Kidney (tissue), 14 donors: ENCODE results near the gene ZNF385C. TPM values are rescaled to one million over a fixed set of nuclear protein-coding genes. Genes with fewer than 3 reads are reported as not detected.
A peak's percentile ranks its signal among the peaks of the same experiment; 100 is the strongest.

Experiments
- DNase-seq, 5 donors: peaks; one replicate each; pipeline ENCODE4 v3.0.0-alpha.2; 2013 to 2020
- FAIRE-seq: peaks from 2 replicates; lab custom pipeline; 2012; peaks lifted over from hg19 to GRCh38; lab: Jason Lieb, UNC
- H3K27ac ChIP-seq, 2 donors: one replicate each; pipeline ENCODE4 v1.7.0; 2013; ENCODE audit warnings: low read depth in 2 of 2, low read length in 2 of 2, inconsistent platforms in 1 of 2
- H3K27me3 ChIP-seq: one replicate; pipeline ENCODE4 v1.7.1; 2013; ENCODE audit warnings: low read length, inconsistent platforms; ENCODE audit not compliant: control insufficient read depth, insufficient read depth
- H3K36me3 ChIP-seq, 3 donors: one replicate each; pipeline versions ENCODE4 v1.7.0 to v1.7.1; 2013; ENCODE audit warnings: low read length in 3 of 3, control low read depth in 1 of 3, inconsistent platforms in 1 of 3; ENCODE audit not compliant: insufficient read depth in 3 of 3, control insufficient read depth in 2 of 3
- H3K4me1 ChIP-seq, 3 donors: one replicate each; pipeline versions ENCODE4 v1.7.0 to v1.7.1; 2013; ENCODE audit warnings: low read length in 3 of 3, inconsistent platforms in 1 of 3, low read depth in 1 of 3; ENCODE audit not compliant: control insufficient read depth in 2 of 3, insufficient read depth in 2 of 3
- H3K4me3 ChIP-seq, 3 donors: one replicate each; pipeline versions ENCODE4 v1.7.0 to v1.8.1; 2013; ENCODE audit warnings: low read length in 3 of 3, control low read depth in 1 of 3, inconsistent platforms in 1 of 3
- H3K9ac ChIP-seq, 3 donors: one replicate each; pipeline versions ENCODE4 v1.7.0 to v1.7.1; 2013; ENCODE audit warnings: low read length in 3 of 3, control low read depth in 1 of 3, inconsistent platforms in 1 of 3
- H3K9me3 ChIP-seq, 3 donors: one replicate each; pipeline versions ENCODE4 v1.7.0 to v1.7.1; 2013; ENCODE audit warnings: low read length in 3 of 3, control low read depth in 1 of 3, inconsistent platforms in 1 of 3; ENCODE audit not compliant: control insufficient read depth in 2 of 3, insufficient read depth in 1 of 3
- intact Hi-C: fragments of 100-400 bp; cut with DNase I; formaldehyde crosslinking; loops from one replicate; pipeline ENCODE4 v1.11.1; 2022
- polyA plus RNA-seq: library from polyadenylated mRNA; stranded (reverse); fragments of 350-450 nt; fragmentation: Illumina TruSeq; extraction: RNeasy Lipid Tissue Mini Kit (QIAGEN cat#74804); gene quantifications from one replicate; pipeline ENCODE4 v1.2.3, GENCODE V29; 2014; ENCODE audit warnings: low read depth, low replicate concordance; ENCODE audit not compliant: insufficient read depth
- total RNA-seq: library from RNA; stranded (reverse); fragmentation: NEBNext Ultra II Directional; extraction: Animal tissue kit (Norgen Biotek cat#: 25700); gene quantifications from one replicate; pipeline ENCODE4 v1.2.1, GENCODE V29; 2021
- TF ChIP-seq, protein P1 (sequence below): IDR thresholded peaks from 3 replicates; pipeline ENCODE4 v1.5.1; 2012; ENCODE audit warnings: mild to moderate bottlenecking, moderate library complexity, borderline replicate concordance; ENCODE audit not compliant: insufficient read depth; ENCODE audit errors: extremely low read depth
- donor health status: control.
- donor health status: control.
- donor health status: control.
- donor health status: control.
- donor health status: control.
- donor health status: DM: yes; HTN: yes; CAD: no.
- donor health status: Normal renal cell carcinoma (clear cell type).

ZNF385C gene
- total and polyA plus RNA-seq, 2 donors from 2014 or later: 1.1 to 1.2 TPM

DNA sequence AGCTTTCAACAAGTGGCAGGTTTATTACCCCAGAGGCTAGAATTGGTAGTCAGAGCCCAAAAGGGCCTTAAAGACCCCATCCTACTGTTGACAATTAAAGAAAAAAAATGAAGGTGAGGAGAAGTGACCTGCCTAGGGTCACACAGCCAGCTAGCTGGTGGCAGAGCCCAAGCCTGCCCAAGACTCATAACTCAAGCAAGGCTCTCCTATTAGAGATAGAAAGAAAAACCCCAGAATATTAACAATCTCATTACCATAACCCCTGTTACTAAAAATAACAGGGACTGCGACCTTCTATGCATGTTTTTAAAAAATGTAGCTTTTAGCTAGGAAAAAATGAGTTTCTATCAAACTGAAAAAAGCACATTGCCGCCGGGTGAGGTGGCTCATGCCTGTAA, 38.4 kb upstream of the ZNF385C start:
- Histone ChIP-seq H3K4me1 (peaks cover 11 to 66% (median 64%) of the 10 kb centered on the region in 3 donors), H3K36me3 (peaks cover 0 to 3% (median 0%) of the 10 kb centered on the region in 3 donors), H3K27me3 (no peaks in the 10 kb centered on the region), H3K27ac (peak overlapping the region; percentile 92 to 95), H3K4me3 (peak overlapping the region in 2 of 3 donors; percentile 57 to 66), H3K9me3 (no peaks in the 10 kb centered on the region), H3K9ac (peak overlapping the region in 2 of 3 donors; percentile 49 to 74)
- FAIRE-seq (no peak), DNase-seq (no peak)
- TF ChIP-seq, protein P1, sequence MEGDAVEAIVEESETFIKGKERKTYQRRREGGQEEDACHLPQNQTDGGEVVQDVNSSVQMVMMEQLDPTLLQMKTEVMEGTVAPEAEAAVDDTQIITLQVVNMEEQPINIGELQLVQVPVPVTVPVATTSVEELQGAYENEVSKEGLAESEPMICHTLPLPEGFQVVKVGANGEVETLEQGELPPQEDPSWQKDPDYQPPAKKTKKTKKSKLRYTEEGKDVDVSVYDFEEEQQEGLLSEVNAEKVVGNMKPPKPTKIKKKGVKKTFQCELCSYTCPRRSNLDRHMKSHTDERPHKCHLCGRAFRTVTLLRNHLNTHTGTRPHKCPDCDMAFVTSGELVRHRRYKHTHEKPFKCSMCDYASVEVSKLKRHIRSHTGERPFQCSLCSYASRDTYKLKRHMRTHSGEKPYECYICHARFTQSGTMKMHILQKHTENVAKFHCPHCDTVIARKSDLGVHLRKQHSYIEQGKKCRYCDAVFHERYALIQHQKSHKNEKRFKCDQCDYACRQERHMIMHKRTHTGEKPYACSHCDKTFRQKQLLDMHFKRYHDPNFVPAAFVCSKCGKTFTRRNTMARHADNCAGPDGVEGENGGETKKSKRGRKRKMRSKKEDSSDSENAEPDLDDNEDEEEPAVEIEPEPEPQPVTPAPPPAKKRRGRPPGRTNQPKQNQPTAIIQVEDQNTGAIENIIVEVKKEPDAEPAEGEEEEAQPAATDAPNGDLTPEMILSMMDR: no peak
- intact Hi-C loops: no loop called here

DNA sequence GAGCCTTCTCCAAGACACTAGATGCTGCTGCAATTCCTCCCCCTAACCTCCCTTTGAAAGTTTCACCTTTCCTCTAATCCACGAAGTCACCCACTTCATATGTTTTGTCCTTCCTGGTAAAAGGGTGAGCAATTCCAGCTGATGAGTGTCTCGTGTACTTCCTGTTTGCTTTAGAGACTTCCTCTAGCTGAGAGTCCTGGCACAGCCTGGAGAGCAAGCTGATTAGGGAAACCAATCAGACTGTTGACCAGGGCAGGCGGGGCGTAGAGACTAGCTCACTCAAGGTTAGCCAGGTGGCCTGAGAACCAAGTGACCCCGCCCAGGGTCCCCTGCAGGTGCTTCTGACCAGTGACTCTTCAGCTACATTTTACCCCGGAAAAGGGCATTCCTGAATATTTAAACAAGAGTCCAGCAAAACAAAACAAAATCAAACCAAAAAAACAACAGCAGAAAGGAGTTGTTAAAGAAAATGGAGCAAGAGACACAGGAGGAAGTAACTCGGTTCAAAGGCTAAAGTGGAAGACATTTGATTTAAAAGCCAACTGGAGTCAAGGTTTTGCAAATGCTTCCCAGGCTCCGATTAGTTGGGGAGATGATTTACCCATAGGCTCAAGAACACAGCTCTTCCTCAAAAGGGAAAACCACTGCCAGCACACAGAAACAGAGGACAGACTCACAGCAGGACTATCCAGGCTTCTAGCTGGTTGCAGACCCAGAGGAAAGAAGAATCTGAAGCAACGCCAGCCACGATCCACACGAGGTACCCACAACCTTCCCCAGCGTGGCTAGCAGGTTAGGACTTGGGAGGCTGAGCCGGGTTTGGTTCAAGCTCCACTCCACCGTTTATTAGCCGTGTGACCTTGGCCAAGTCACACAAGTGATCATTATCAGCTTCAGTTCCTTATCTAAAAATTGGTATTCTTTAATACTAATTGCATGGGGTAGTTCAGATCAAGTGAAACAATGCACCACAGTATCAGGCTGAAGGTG, 37.7 kb upstream of the ZNF385C start:
- H3K27ac ChIP-seq: peak overlapping the region; percentile 92 to 95
- H3K9me3 ChIP-seq: no peaks in the 10 kb centered on the region
- H3K36me3 ChIP-seq: no peaks in the 10 kb centered on the region
- TF ChIP-seq, protein P1: no peak
- H3K9ac ChIP-seq: peak overlapping the region in 2 of 3 donors; percentile 49 to 74
- peak in 3 of 5 donors; percentile 50 to 93 (median 81) for DNase-seq
- FAIRE-seq: peak; percentile 19
- peak overlapping the region; percentile 4 to 66 (median 57) for H3K4me3 ChIP-seq
- intact Hi-C loops: no loop called here
- H3K4me1 ChIP-seq: peaks cover 11 to 73% (median 69%) of the 10 kb centered on the region in 3 donors
- no peaks in the 10 kb centered on the region for H3K27me3 ChIP-seq

DNA sequence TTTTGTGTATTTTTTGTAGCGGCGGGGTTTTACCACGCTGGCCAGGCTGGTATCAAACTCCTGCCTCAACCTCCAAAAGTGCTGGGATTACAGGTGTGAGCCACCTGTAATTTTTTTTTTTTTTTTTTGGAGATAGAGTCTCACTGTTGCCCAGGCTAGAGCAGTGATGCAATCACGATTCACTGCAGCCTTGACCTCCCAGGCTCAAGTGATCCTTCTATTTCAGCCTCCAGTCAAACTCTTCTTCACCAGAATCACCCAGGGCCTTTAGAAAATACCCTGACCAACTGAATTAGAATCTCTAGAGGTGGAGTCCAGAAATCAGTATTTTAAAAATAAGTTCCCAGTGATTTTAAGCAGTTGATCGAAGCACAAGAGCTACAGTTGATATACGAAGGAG, 36.9 kb upstream of the ZNF385C start:
- H3K27ac ChIP-seq: peak overlapping the region; percentile 87 to 92
- peak overlapping the region in 1 of 3 donors; percentile 49 for H3K9ac ChIP-seq
- FAIRE-seq (no peak), DNase-seq (no peak)
- TF ChIP-seq, protein P1: no peak
- H3K27me3 ChIP-seq: no peaks in the 10 kb centered on the region
- intact Hi-C loops: no loop called here
- peaks cover 11 to 81% (median 76%) of the 10 kb centered on the region in 3 donors for H3K4me1 ChIP-seq
- peak overlapping the region; percentile 1 to 4 (median 2) for H3K4me3 ChIP-seq
- H3K9me3 ChIP-seq: no peaks in the 10 kb centered on the region
- peaks cover 0 to 2% (median 0%) of the 10 kb centered on the region in 3 donors for H3K36me3 ChIP-seq
